22Rv1 (cell line): ENCODE measurements around the gene CBFA2T2.
"Not testable (repeated sequence)": the region's sequence is repeated elsewhere in the genome, so short reads cannot be mapped to it uniquely, and the experiment has no call there.

Experiments used
- H3K27ac ChIP-seq: fragments of 450-650 bp; 2 replicates; pipeline ENCODE4 v1.5.1; 2017
- ZFX ChIP-seq: fragments of 450-650 bp; IDR thresholded peaks from 2 replicates; pipeline ENCODE4 v1.6.1; 2017; ENCODE audit warnings: antibody characterized with exemption, borderline replicate concordance
- TF ChIP-seq, protein P1 (sequence below): fragments of 450-650 bp; IDR thresholded peaks from 2 replicates; pipeline ENCODE4 v1.5.1; 2017; ENCODE audit warnings: mild to moderate bottlenecking

The CBFA2T2 gene

DNA sequence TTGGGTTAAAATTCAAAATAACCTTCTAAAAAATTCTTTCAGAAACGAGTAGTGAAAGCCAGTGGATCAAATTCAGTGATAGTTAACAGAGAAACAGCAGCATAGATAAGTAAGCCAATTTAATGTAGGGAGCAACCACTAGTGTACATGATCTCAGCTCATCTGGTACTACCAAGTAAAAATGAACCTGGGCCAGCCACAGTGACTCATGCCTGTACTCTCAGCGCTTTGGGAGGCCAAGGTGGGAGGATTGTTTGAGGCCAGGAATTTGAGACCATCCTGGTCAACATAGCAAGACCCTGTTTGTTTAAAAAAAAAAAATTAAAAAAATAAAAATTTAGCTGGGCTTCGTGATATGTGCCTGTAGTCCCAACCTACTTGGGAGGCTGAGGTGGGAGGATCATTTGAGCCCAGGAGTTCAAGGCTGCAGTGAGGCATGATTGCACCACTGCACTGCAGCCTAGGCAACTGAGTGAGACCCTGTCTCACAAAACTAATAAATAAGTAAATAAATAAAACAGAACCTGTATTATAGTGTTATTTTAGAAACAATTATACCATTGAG, 32.4 kb downstream of the CBFA2T2 start:
- TF ChIP-seq, protein P1, sequence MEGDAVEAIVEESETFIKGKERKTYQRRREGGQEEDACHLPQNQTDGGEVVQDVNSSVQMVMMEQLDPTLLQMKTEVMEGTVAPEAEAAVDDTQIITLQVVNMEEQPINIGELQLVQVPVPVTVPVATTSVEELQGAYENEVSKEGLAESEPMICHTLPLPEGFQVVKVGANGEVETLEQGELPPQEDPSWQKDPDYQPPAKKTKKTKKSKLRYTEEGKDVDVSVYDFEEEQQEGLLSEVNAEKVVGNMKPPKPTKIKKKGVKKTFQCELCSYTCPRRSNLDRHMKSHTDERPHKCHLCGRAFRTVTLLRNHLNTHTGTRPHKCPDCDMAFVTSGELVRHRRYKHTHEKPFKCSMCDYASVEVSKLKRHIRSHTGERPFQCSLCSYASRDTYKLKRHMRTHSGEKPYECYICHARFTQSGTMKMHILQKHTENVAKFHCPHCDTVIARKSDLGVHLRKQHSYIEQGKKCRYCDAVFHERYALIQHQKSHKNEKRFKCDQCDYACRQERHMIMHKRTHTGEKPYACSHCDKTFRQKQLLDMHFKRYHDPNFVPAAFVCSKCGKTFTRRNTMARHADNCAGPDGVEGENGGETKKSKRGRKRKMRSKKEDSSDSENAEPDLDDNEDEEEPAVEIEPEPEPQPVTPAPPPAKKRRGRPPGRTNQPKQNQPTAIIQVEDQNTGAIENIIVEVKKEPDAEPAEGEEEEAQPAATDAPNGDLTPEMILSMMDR = no peak
- no peak for TF ChIP-seq ZFX

DNA sequence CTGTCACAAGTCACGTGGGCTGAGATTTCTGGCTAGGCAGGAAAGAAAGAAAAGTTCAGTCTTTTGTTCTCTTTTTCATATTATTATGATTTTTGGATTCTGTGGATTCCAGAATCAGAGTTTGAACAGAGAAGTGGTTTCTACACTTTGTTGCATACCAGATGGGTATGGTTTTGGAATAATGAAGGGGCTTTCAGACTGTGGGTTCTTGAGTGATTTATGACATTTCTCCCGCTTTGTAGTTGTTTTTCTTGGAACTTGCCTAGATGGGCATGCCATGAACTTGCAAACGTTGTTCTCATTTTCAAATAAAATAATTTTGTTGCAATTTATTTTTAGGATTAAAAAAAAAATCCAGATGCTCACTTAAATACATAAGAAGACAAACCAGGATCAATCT, 34.4 kb downstream of the CBFA2T2 start:
- no peak overlapping the region for H3K27ac ChIP-seq
- TF ChIP-seq ZFX = no peak
- TF ChIP-seq, protein P1 = no peak

More for the DNA sequence above, 32.4 kb downstream of the CBFA2T2 start:
- H3K27ac ChIP-seq = no peak overlapping the region

DNA sequence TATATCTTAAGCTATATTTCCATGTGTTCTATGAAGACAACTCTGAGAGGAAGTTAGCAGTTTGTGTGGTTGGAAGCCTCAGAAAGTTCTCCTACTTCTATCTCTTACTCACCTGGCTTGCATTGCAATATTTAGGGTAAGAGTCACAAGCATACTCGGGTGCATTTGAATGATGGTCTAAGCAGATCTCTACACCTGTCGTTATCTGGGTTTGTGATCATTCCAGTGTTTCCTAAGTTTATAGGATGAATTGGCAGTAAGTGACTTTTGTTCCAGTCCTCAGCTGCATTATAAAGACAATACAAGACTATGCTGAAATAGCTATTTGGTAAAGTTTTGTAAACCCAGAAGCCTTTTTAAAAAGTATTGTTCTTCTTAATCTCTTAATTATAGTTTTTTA, 36.9 kb downstream of the CBFA2T2 start:
- H3K27ac ChIP-seq = no peak overlapping the region
- TF ChIP-seq, protein P1 = no peak
- TF ChIP-seq ZFX = no peak

DNA sequence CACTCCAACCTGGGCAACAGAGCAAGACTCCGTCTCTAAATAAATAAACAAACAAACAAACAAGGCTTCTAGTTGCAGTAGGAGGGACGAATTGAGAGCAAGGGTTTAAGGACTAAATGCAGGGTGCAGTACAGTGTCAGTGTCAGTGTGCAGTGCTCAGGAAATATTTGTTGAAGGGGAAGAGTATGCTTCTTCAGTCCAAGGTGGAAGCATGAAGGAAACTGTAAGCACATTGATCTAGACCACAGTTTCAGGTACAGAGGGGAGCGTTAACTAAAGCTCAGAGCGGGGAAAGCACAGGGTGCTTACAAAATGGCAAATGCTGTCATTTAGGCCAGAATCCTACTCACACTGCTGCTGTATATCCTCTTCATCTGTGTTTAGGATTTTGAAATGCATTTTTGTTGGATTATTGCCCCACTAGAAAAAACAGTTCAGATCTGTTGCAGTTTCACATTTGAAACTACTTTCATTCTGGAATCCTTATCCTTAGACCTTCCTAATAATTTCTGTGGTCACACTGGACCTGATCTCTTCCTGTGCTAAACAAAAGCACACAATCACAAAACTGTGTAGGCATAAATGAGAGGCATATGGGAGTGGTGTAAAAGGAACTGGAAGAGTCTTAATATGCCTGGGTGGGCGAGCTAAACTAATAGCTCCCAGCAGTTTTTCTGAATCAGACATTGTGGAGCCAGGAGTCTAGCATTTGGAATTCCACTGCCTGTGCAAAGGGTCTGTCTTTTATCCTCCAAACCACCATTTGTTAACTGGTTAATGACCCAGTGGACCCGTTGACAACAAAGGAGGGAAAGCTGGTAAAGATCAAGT, 41.4 kb downstream of the CBFA2T2 start:
- TF ChIP-seq, protein P1 = no peak
- TF ChIP-seq ZFX = no peak
- H3K27ac ChIP-seq = no peak overlapping the region

DNA sequence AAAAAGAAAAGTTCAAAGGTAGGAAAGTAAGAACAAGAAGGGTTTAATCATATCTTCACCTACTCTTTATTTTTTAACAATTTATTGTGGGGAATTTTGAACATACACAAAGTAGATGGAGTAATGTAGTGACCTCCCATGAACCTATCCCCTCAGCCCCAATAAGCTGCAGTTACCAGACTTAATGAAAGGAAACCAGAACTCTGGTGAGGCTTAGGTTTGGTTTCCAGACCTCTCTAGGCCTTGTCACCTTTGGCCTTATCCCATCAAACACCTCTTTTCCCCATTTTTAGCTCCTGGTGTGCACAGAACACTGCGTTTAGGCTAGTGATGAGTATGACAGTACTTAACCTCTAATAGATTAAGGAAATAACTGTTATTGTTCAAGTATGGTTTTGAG, 42.0 kb downstream of the CBFA2T2 start:
- no peak overlapping the region for H3K27ac ChIP-seq
- TF ChIP-seq, protein P1 = no peak
- TF ChIP-seq ZFX = no peak

DNA sequence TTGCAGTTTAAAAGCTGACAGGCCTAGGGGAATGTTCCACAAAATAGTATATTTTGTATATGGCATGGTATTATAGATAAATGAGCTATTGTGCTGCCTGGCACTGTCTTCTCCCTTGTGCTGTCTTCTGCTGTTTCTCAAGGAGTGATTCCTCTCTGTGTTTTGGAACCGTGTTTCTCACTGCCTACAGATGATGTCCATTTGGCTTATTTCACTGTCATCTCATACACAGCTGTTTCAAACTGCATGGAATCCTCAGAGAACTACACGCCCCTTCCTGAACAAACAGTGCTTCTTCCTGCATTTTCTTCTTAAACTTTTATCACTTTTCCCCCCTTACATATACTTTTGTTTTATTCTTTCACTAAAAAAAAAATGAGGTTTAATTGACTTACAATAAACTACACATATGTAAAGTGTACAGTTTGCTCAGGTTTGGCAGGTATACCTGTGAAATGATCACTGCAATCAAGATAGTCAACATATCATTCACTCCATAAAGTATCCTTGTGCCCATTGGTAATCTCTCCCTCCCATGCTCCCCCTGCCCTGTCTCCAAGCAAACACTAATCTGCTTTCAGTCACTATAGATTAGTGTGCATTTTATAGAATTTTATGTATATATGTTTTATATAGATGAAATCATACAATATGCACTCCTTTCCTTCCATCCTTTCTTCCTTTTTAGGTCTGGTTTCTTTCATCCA, 43.0 kb downstream of the CBFA2T2 start:
- TF ChIP-seq ZFX = no peak
- TF ChIP-seq, protein P1 = no peak
- no peak overlapping the region; the same call in 1 of the 2 replicates for H3K27ac ChIP-seq

DNA sequence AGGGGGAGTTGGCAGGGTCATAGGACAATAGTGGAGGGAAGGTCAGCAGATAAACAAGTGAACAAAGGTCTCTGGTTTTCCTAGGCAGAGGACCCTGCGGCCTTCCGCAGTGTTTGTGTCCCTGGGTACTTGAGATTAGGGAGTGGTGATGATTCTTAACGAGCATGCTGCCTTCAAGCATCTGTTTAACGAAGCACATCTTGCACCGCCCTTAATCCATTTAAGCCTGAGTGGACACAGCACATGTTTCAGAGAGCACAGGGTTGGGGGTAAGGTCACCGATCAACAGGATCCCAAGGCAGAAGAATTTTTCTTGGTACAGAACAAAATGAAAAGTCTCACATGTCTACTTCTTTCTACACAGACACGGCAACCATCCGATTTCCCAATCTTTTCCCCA, 45.8 kb downstream of the CBFA2T2 start:
- not testable (repeated sequence) for H3K27ac ChIP-seq
